NT2/D1 (cell line): Measurements from ENCODE around the gene MKRN2.

Source experiments
- SUZ12 ChIP-seq: IDR thresholded peaks from 2 replicates; pipeline ENCODE4 v1.6.1; 2011; ENCODE audit not compliant: insufficient read length, insufficient read depth; ENCODE audit errors: extremely low read depth
- YY1 ChIP-seq: IDR thresholded peaks from 2 replicates; pipeline ENCODE4 v1.6.1; 2011; ENCODE audit not compliant: insufficient read length, insufficient read depth

DNA sequence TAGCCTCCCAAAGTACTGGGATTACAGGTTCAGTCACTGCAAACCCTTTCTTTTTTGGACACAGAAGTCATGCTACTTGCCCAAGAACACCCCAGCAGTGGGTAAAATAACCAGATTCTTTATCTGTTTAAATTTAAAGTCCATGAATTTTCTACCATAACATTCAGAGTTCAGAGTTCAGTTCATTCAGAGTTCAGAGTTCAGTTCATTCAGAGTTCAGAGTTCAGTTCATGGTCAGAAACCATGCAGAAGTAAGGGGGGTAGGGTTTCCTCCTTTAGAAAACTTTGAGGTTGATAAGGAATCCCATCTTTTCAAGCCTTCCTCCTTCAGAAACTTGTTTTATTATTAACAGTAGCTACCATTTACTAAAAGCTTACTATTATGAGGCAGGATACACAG is 63.8 kb downstream of the MKRN2 start:
- TF ChIP-seq SUZ12 (no peak), YY1 (no peak)
